WTC11 (cell line): ENCODE measurements around the gene CENPT. TPM values are rescaled to one million over a fixed set of nuclear protein-coding genes. Genes with fewer than 3 reads are reported as not detected.

ENCODE experiments used
- ATAC-seq: fragments of 200-7000 bp; cut with Tn5 transposase; 2 replicates; pipeline ENCODE4 v1.10.0; 2021; ENCODE audit warnings: mild to moderate bottlenecking, moderate library complexity
- CTCF ChIA-PET: fragments of 300-600 bp; sonication (Branson Sonifier 250); formaldehyde crosslinking; loops from one replicate; lab custom pipeline; 2021; ENCODE audit warnings: antibody characterized with exemption; lab: Charles Lee
- POLR2A ChIA-PET: fragments of 350-600 bp; sonication (Branson Sonifier 250); formaldehyde crosslinking; loops from one replicate; lab custom pipeline; 2021; ENCODE audit warnings: antibody characterized with exemption; lab: Charles Lee
- DNase-seq: peaks from one replicate; pipeline ENCODE4 v3.0.0; 2021; ENCODE audit warnings: low spot score
- H3K27ac Mint-ChIP-seq: 2 replicates; pipeline ENCODE4 v1.8.0; 2021; ENCODE audit warnings: mixed read lengths
- H3K27me3 Mint-ChIP-seq: 2 replicates; pipeline ENCODE4 v1.8.0; 2021; ENCODE audit warnings: low read depth, mild to moderate bottlenecking, moderate library complexity, mixed read lengths
- H3K36me3 Mint-ChIP-seq: 2 replicates; pipeline ENCODE4 v1.8.0; 2021; ENCODE audit warnings: mixed read lengths
- H3K4me1 Mint-ChIP-seq: 2 replicates; pipeline ENCODE4 v1.8.0; 2022; ENCODE audit warnings: mixed read lengths
- H3K4me3 Mint-ChIP-seq: 2 replicates; pipeline ENCODE4 v1.8.0; 2021; ENCODE audit warnings: mild to moderate bottlenecking, moderate library complexity, mixed read lengths
- H3K9me3 Mint-ChIP-seq: 2 replicates; pipeline ENCODE4 v1.8.0; 2021; ENCODE audit warnings: mixed read lengths
- CREM ChIP-seq: sonication (generic); formaldehyde crosslinking; IDR thresholded peaks from 2 replicates; pipeline ENCODE4 v1.8.1; 2022; ENCODE audit warnings: mild to moderate bottlenecking, missing genetic modification reagents, moderate library complexity
- ESRRA ChIP-seq: sonication (generic); formaldehyde crosslinking; IDR thresholded peaks from 2 replicates; pipeline ENCODE4 v1.8.1; 2022; ENCODE audit warnings: mild to moderate bottlenecking, missing genetic modification reagents, borderline replicate concordance
- GTF2I ChIP-seq: fragments of 250-450 bp; sonication (Bioruptor Pico); conservative IDR thresholded peaks from 2 replicates; pipeline ENCODE4 v1.4.0; 2021; ENCODE audit warnings: mild to moderate bottlenecking
- HMGA2 ChIP-seq: fragments of 250-450 bp; sonication (Bioruptor Pico); IDR thresholded peaks from 2 replicates; pipeline ENCODE4 v1.4.0; 2021; ENCODE audit warnings: mild to moderate bottlenecking, moderate library complexity
- JAZF1 ChIP-seq: fragments of 250-450 bp; sonication (Bioruptor Pico); IDR thresholded peaks from 2 replicates; pipeline ENCODE4 v1.9.0; 2021; ENCODE audit warnings: moderate library complexity, mild to moderate bottlenecking, inconsistent platforms
- KAT7 ChIP-seq: sonication (generic); formaldehyde crosslinking; IDR thresholded peaks from 2 replicates; pipeline ENCODE4 v1.8.1; 2023; ENCODE audit warnings: missing genetic modification reagents, mild to moderate bottlenecking, borderline replicate concordance
- TP53 ChIP-seq: sonication (generic); formaldehyde crosslinking; IDR thresholded peaks from 2 replicates; pipeline ENCODE4 v1.8.1; 2023; ENCODE audit warnings: mild to moderate bottlenecking, missing genetic modification reagents
- ZNF121 ChIP-seq: sonication (generic); formaldehyde crosslinking; IDR thresholded peaks from 2 replicates; pipeline ENCODE4 v1.8.0; 2023; ENCODE audit warnings: missing genetic modification reagents
- ZNF219 ChIP-seq: sonication (generic); formaldehyde crosslinking; IDR thresholded peaks from 2 replicates; pipeline ENCODE4 v1.8.0; 2023; ENCODE audit warnings: missing genetic modification reagents, mild to moderate bottlenecking, borderline replicate concordance
- ZNF232 ChIP-seq: sonication (generic); formaldehyde crosslinking; IDR thresholded peaks from 2 replicates; pipeline ENCODE4 v1.8.0; 2022; ENCODE audit warnings: mild to moderate bottlenecking, missing genetic modification reagents
- total RNA-seq: library from RNA; stranded (reverse); gene quantifications from 3 replicates; pipeline ENCODE4 v1.2.3, GENCODE V29; 2021
- TF ChIP-seq, protein P1 (sequence below): sonication (generic); formaldehyde crosslinking; IDR thresholded peaks from 2 replicates; pipeline ENCODE4 v1.8.1; 2023; ENCODE audit warnings: mild to moderate bottlenecking, missing genetic modification reagents
- TF ChIP-seq, protein P2 (sequence below): sonication (generic); formaldehyde crosslinking; IDR thresholded peaks from 2 replicates; pipeline ENCODE4 v1.8.1; 2022; ENCODE audit warnings: low read depth, mild to moderate bottlenecking, moderate library complexity, missing genetic modification reagents, borderline replicate concordance
- TF ChIP-seq, protein P3 (sequence below): sonication (generic); formaldehyde crosslinking; IDR thresholded peaks from 2 replicates; pipeline ENCODE4 v1.8.1; 2022; ENCODE audit warnings: mild to moderate bottlenecking, moderate library complexity, missing genetic modification reagents
- TF ChIP-seq, protein P4 (sequence below): fragments of 250-450 bp; sonication (Bioruptor Pico); conservative IDR thresholded peaks from 2 replicates; pipeline ENCODE4 v1.9.0; 2021; ENCODE audit warnings: mild to moderate bottlenecking
- TF ChIP-seq, protein P5 (sequence below): sonication (generic); formaldehyde crosslinking; IDR thresholded peaks from 2 replicates; pipeline ENCODE4 v1.8.1; 2022; ENCODE audit warnings: low read depth, missing genetic modification reagents, borderline replicate concordance
- TF ChIP-seq, protein P6 (sequence below): sonication (generic); formaldehyde crosslinking; IDR thresholded peaks from 2 replicates; pipeline ENCODE4 v1.8.1; 2023; ENCODE audit warnings: mild to moderate bottlenecking, missing genetic modification reagents
- TF ChIP-seq, protein P7 (sequence below): sonication (generic); formaldehyde crosslinking; IDR thresholded peaks from 2 replicates; pipeline ENCODE4 v1.8.0; 2023; ENCODE audit warnings: mild to moderate bottlenecking, missing genetic modification reagents
- TF ChIP-seq, protein P8 (sequence below): sonication (generic); formaldehyde crosslinking; IDR thresholded peaks from 2 replicates; pipeline ENCODE4 v1.8.1; 2023; ENCODE audit warnings: mild to moderate bottlenecking, missing genetic modification reagents, moderate library complexity

CENPT gene
- total RNA-seq, 1 experiment from 2014 or later = 58.3 TPM

DNA sequence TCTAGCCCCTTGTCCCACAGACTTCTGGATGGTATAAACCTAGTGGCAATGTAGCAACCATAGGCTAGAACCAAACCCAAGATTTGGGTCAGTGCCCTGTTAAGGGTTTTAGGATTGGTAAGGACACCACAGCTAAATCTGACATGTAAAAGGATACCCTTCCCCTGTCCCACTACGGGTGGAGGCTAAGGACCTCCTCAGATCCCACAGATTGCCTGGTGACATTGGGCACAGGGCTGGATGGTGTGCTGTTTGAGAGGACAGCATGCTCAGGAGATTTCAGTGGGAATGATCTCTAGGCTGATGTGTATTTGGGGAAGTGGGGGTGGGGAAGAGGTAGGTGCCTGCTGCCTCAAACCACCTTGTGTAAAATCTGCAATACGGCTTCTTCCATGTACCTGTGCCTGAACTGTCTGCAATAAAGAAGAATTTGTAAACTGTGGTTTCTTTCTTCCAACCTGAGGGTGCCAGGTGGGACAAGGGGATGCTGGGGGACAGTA is 24.7 kb upstream of the CENPT start:
- CTCF ChIA-PET = interaction anchor here (0.8 to 1.9 kb wide), 2 partner anchors 10 to 56 kb away, joined by 3 to 14 read pairs; no protein-coding TSS in a partner anchor
- POLR2A ChIA-PET = no interaction called here
- peaks cover 29% of the 10 kb centered on the region for H3K36me3 Mint-ChIP-seq

More for the DNA sequence above, 24.7 kb upstream of the CENPT start:
- Mint-ChIP-seq H3K27ac (peak overlapping the region; percentile 90), H3K4me3 (peak overlapping the region; percentile 92)
- ATAC-seq (no peak), DNase-seq (no peak)
- TF ChIP-seq ESRRA (CRISPR knock-in tag) (no peak), ZNF219 (no peak), ZNF121 (CRISPR knock-in tag) (no peak), GTF2I (CRISPR knock-in tag) (no peak), TP53 (no peak), CREM (CRISPR knock-in tag) (no peak), JAZF1 (CRISPR knock-in tag) (no peak), HMGA2 (CRISPR knock-in tag) (no peak), ZNF232 (no peak), KAT7 (no peak)
- TF ChIP-seq, protein P1, sequence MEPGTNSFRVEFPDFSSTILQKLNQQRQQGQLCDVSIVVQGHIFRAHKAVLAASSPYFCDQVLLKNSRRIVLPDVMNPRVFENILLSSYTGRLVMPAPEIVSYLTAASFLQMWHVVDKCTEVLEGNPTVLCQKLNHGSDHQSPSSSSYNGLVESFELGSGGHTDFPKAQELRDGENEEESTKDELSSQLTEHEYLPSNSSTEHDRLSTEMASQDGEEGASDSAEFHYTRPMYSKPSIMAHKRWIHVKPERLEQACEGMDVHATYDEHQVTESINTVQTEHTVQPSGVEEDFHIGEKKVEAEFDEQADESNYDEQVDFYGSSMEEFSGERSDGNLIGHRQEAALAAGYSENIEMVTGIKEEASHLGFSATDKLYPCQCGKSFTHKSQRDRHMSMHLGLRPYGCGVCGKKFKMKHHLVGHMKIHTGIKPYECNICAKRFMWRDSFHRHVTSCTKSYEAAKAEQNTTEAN = no peak
- TF ChIP-seq, protein P2, sequence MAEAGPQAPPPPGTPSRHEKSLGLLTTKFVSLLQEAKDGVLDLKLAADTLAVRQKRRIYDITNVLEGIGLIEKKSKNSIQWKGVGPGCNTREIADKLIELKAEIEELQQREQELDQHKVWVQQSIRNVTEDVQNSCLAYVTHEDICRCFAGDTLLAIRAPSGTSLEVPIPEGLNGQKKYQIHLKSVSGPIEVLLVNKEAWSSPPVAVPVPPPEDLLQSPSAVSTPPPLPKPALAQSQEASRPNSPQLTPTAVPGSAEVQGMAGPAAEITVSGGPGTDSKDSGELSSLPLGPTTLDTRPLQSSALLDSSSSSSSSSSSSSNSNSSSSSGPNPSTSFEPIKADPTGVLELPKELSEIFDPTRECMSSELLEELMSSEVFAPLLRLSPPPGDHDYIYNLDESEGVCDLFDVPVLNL (CRISPR knock-in tag) = no peak
- TF ChIP-seq, protein P3, sequence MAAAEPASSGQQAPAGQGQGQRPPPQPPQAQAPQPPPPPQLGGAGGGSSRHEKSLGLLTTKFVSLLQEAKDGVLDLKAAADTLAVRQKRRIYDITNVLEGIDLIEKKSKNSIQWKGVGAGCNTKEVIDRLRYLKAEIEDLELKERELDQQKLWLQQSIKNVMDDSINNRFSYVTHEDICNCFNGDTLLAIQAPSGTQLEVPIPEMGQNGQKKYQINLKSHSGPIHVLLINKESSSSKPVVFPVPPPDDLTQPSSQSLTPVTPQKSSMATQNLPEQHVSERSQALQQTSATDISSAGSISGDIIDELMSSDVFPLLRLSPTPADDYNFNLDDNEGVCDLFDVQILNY (CRISPR knock-in tag) = no peak
- TF ChIP-seq, protein P4, sequence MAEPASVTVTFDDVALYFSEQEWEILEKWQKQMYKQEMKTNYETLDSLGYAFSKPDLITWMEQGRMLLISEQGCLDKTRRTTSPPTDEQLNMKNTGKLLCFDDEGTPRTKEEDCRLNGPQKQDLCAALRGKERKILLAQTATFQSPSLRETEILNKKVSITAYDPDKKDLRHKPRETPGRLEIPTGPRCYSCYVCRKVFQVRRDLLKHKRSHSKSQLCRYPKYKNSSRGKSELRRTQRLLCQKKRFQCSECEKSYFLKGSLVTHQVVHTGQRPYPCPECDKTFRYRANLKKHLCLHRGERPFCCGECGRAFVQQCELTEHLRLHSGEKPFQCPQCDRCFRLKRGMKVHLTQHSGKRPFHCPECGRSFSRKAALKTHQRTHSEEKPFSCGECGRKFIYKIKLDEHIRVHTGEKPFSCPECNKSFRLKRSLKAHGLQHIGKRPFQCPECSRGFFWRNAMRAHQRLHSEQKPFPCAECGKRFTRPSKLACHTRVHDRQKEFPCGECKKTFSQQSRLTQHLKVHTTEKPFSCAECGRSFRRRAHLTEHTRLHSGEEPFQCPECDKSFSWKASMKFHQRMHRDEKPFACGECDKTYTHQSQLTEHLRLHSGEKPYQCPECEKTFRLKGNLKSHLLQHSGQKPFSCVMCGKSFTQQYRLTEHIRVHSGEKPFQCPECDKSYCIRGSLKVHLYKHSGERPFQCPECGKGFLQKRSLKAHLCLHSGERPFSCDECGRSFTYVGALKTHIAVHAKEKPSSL = no peak
- TF ChIP-seq, protein P5, sequence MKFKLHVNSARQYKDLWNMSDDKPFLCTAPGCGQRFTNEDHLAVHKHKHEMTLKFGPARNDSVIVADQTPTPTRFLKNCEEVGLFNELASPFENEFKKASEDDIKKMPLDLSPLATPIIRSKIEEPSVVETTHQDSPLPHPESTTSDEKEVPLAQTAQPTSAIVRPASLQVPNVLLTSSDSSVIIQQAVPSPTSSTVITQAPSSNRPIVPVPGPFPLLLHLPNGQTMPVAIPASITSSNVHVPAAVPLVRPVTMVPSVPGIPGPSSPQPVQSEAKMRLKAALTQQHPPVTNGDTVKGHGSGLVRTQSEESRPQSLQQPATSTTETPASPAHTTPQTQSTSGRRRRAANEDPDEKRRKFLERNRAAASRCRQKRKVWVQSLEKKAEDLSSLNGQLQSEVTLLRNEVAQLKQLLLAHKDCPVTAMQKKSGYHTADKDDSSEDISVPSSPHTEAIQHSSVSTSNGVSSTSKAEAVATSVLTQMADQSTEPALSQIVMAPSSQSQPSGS (CRISPR knock-in tag) = no peak
- TF ChIP-seq, protein P6, sequence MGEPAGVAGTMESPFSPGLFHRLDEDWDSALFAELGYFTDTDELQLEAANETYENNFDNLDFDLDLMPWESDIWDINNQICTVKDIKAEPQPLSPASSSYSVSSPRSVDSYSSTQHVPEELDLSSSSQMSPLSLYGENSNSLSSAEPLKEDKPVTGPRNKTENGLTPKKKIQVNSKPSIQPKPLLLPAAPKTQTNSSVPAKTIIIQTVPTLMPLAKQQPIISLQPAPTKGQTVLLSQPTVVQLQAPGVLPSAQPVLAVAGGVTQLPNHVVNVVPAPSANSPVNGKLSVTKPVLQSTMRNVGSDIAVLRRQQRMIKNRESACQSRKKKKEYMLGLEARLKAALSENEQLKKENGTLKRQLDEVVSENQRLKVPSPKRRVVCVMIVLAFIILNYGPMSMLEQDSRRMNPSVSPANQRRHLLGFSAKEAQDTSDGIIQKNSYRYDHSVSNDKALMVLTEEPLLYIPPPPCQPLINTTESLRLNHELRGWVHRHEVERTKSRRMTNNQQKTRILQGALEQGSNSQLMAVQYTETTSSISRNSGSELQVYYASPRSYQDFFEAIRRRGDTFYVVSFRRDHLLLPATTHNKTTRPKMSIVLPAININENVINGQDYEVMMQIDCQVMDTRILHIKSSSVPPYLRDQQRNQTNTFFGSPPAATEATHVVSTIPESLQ = no peak
- TF ChIP-seq, protein P7, sequence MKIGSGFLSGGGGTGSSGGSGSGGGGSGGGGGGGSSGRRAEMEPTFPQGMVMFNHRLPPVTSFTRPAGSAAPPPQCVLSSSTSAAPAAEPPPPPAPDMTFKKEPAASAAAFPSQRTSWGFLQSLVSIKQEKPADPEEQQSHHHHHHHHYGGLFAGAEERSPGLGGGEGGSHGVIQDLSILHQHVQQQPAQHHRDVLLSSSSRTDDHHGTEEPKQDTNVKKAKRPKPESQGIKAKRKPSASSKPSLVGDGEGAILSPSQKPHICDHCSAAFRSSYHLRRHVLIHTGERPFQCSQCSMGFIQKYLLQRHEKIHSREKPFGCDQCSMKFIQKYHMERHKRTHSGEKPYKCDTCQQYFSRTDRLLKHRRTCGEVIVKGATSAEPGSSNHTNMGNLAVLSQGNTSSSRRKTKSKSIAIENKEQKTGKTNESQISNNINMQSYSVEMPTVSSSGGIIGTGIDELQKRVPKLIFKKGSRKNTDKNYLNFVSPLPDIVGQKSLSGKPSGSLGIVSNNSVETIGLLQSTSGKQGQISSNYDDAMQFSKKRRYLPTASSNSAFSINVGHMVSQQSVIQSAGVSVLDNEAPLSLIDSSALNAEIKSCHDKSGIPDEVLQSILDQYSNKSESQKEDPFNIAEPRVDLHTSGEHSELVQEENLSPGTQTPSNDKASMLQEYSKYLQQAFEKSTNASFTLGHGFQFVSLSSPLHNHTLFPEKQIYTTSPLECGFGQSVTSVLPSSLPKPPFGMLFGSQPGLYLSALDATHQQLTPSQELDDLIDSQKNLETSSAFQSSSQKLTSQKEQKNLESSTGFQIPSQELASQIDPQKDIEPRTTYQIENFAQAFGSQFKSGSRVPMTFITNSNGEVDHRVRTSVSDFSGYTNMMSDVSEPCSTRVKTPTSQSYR (CRISPR knock-in tag) = no peak
- TF ChIP-seq, protein P8, sequence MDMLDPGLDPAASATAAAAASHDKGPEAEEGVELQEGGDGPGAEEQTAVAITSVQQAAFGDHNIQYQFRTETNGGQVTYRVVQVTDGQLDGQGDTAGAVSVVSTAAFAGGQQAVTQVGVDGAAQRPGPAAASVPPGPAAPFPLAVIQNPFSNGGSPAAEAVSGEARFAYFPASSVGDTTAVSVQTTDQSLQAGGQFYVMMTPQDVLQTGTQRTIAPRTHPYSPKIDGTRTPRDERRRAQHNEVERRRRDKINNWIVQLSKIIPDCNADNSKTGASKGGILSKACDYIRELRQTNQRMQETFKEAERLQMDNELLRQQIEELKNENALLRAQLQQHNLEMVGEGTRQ (CRISPR knock-in tag) = no peak
- TF ChIP-seq, all 79 proteins: peak for 0
- Mint-ChIP-seq H3K4me1 (peaks cover 15% of the 10 kb centered on the region), H3K9me3 (no peaks in the 10 kb centered on the region), H3K27me3 (no peaks in the 10 kb centered on the region)
